ENCODE measurements around the gene AARS2.

Gene AARS2

GRCh38 chr6:44285552-44286284, 27.4 kb downstream of the AARS2 start:
- Histone ChIP-seq H2AFZ (no peak overlapping the region), H3K4me3 (ENCODE audit: low read depth, low read length) (no peak overlapping the region), H3K4me2 (ENCODE audit: low read length) (no peak overlapping the region), H3K27me3 (ENCODE audit: control insufficient read depth, insufficient read depth, low read length) (no peaks in the 10 kb centered on the region), H3K9ac (no peak overlapping the region), H3K9me3 (ENCODE audit: control insufficient read depth, low read length) (no peaks in the 10 kb centered on the region), H3K36me3 (ENCODE audit: control insufficient read depth, insufficient read depth, low read length) (no peaks in the 10 kb centered on the region), H3K27ac (no peak overlapping the region), H3K4me1 (no peaks in the 10 kb centered on the region), H3K79me2 (no peaks in the 10 kb centered on the region)
- TF ChIP-seq CTCF (IDR thresholded peaks at IDR 0.05), result no peak

- no peak overlapping the region for H3K4me2 ChIP-seq (ENCODE audit: low read length)
- no peaks in the 10 kb centered on the region for H3K36me3 ChIP-seq (ENCODE audit: control insufficient read depth, insufficient read depth, low read length)
- H3K4me3 ChIP-seq (ENCODE audit: low read depth, low read length), result no peak overlapping the region
- H3K9ac ChIP-seq, result no peak overlapping the region
- H3K79me2 ChIP-seq, result no peaks in the 10 kb centered on the region
- TF ChIP-seq CTCF (IDR thresholded peaks at IDR 0.05), result no peak
- H2AFZ ChIP-seq, result no peak overlapping the region
- no peak overlapping the region for H3K27ac ChIP-seq
- no peaks in the 10 kb centered on the region for H3K9me3 ChIP-seq (ENCODE audit: control insufficient read depth, low read length)
- no peaks in the 10 kb centered on the region for H3K27me3 ChIP-seq (ENCODE audit: control insufficient read depth, insufficient read depth, low read length)
- H3K4me1 ChIP-seq, result no peaks in the 10 kb centered on the region
Observed at GRCh38 chr6:44284867-44285266, 28.3 kb downstream of the AARS2 start.

GRCh38 chr6:44284121-44284520, 29.0 kb downstream of the AARS2 start:
- Histone ChIP-seq H3K9ac (no peak overlapping the region), H3K27me3 (ENCODE audit: control insufficient read depth, insufficient read depth, low read length) (no peaks in the 10 kb centered on the region), H3K4me3 (ENCODE audit: low read depth, low read length) (no peak overlapping the region), H3K27ac (no peak overlapping the region), H3K79me2 (no peaks in the 10 kb centered on the region), H2AFZ (no peak overlapping the region), H3K4me1 (no peaks in the 10 kb centered on the region), H3K36me3 (ENCODE audit: control insufficient read depth, insufficient read depth, low read length) (no peaks in the 10 kb centered on the region), H3K9me3 (ENCODE audit: control insufficient read depth, low read length) (no peaks in the 10 kb centered on the region), H3K4me2 (ENCODE audit: low read length) (no peak overlapping the region)
- no peak for TF ChIP-seq CTCF (IDR thresholded peaks at IDR 0.05)

GRCh38 chr6:44278774-44279697, 34.1 kb downstream of the AARS2 start:
- no peaks in the 10 kb centered on the region for H3K4me1 ChIP-seq
- no peak overlapping the region for H3K4me2 ChIP-seq (ENCODE audit: low read length)
- TF ChIP-seq CTCF (IDR thresholded peaks at IDR 0.05), result no peak
- no peak overlapping the region for H2AFZ ChIP-seq
- H3K9ac ChIP-seq, result no peak overlapping the region
- H3K9me3 ChIP-seq (ENCODE audit: control insufficient read depth, low read length), result no peaks in the 10 kb centered on the region
- no peak overlapping the region for H3K4me3 ChIP-seq (ENCODE audit: low read depth, low read length)
- H3K36me3 ChIP-seq (ENCODE audit: control insufficient read depth, insufficient read depth, low read length), result no peaks in the 10 kb centered on the region
- H3K79me2 ChIP-seq, result no peaks in the 10 kb centered on the region
- no peak overlapping the region for H3K27ac ChIP-seq
- H3K27me3 ChIP-seq (ENCODE audit: control insufficient read depth, insufficient read depth, low read length), result no peaks in the 10 kb centered on the region
